Measurements from ENCODE around the gene LETMD1. TPM values are rescaled to one million over a fixed set of nuclear protein-coding genes. Genes with fewer than 3 reads are reported as not detected.

LETMD1 gene
- total and polyA plus RNA-seq, 9 of the 15 experiments (the other 6 are each of a cell fraction or from before 2014, with no cell fraction given) = 58.7 to 163 (median 75.4) TPM

- no peak for DNase-seq (ENCODE audit: extremely low read depth in 1 of 4, low spot score in 3 of 4)
- Histone ChIP-seq H3K36me3 (ENCODE audit: control insufficient read depth, insufficient read depth, low read length) (peaks cover 91% of the 10 kb centered on the region), H3K9me3 (replicated peaks; ENCODE audit: control insufficient read depth, insufficient read depth, low read depth, low read length) (no peaks in the 10 kb centered on the region), H3K27ac (ENCODE audit: extremely low read depth, low read depth, low read length) (no peak overlapping the region), H4K20me1 (replicated peaks; ENCODE audit: control insufficient read depth, insufficient read depth, low read length) (no peaks in the 10 kb centered on the region; the same call in 1 of the 2 replicates), H3K79me2 (ENCODE audit: control insufficient read depth, insufficient read depth, low read length) (no peaks in the 10 kb centered on the region), H3K4me1 (replicated peaks in 1 of 2; ENCODE audit: control insufficient read depth in 2 of 2, insufficient read depth in 2 of 2, low read length in 2 of 2) (peaks cover 5% of the 10 kb centered on the region in 2 experiments; a peak in 3 of 5 replicates), H3K4me2 (ENCODE audit: insufficient read depth, low read length) (no peak overlapping the region), H3K27me3 (ENCODE audit: control insufficient read depth in 2 of 2, insufficient read depth in 2 of 2, low read length in 2 of 2) (no peaks in the 10 kb centered on the region), H3K9me1 (ENCODE audit: control insufficient read depth, insufficient read depth, low read length) (no peaks in the 10 kb centered on the region), H3K4me3 (no peak overlapping the region), H3K9ac (ENCODE audit: insufficient read depth in 1 of 2, low read depth in 2 of 2, low read length in 2 of 2) (no peak overlapping the region), H2AFZ (ENCODE audit: low read depth, low read length) (no peak overlapping the region)
- intact Hi-C loops (cut with micrococcal nuclease) = no loop called here
- TF ChIP-seq E2F1 (CRISPR knock-in tag; IDR thresholded peaks at IDR 0.05) (no peak), ZNF740 (CRISPR knock-in tag; IDR thresholded peaks at IDR 0.05) (no peak), ZNF740 (tag; IDR thresholded peaks at IDR 0.05) (no peak), RBM15 (IDR thresholded peaks at IDR 0.05; ENCODE audit: insufficient read depth, low read length) (no peak), HOMEZ (CRISPR knock-in tag; IDR thresholded peaks at IDR 0.05) (no peak), CREB1 (IDR thresholded peaks at IDR 0.05) (no peak), CREB1 (CRISPR knock-in tag; IDR thresholded peaks at IDR 0.05) (no peak), BRF1 (IDR thresholded peaks at IDR 0.05; ENCODE audit: borderline replicate concordance, extremely low read depth, insufficient read length) (no peak), POLR2G (IDR thresholded peaks at IDR 0.05; ENCODE audit: low read depth, low read length) (no peak)
- 76% methylated on average over 9 of the region's 9 CpGs for WGBS (ENCODE audit: insufficient coverage, low coverage, missing lambda C conversion rate)
- CTCF ChIA-PET (ENCODE audit: low intra/inter-chr PET ratio) = no interaction called here
- peak; percentile 41; the same call in 1 of the 3 replicates for ATAC-seq
- in situ Hi-C loops (cut with MboI) = no loop called here
- POLR2A ChIA-PET = interaction anchor here (0.6 to 3.2 kb wide), 8 partner anchors 8 to 1096 kb away, joined by 3 to 25 read pairs (median 3); partner anchors contain the start of gene CSRNP2
- FAIRE-seq = peak; percentile 64
- BruUV-seq (replicated peaks) = no TSS peak
These were observed 14.7 kb downstream of the LETMD1 start for GRCh38 chr12:51062631-51063397.

Measured in K562 (cell line).